HG03460 (cell line): ENCODE results near the gene EGR2.
"Not testable (repeated sequence)": the region's sequence is repeated elsewhere in the genome, so short reads cannot be mapped to it uniquely, and the experiment has no call there.

Source experiments
- ATAC-seq: cut with Tn5 transposase; IDR thresholded peaks from one replicate; pipeline ENCODE4 v1.9.1; 2021; ENCODE audit not compliant: unreplicated experiment

The EGR2 gene

DNA sequence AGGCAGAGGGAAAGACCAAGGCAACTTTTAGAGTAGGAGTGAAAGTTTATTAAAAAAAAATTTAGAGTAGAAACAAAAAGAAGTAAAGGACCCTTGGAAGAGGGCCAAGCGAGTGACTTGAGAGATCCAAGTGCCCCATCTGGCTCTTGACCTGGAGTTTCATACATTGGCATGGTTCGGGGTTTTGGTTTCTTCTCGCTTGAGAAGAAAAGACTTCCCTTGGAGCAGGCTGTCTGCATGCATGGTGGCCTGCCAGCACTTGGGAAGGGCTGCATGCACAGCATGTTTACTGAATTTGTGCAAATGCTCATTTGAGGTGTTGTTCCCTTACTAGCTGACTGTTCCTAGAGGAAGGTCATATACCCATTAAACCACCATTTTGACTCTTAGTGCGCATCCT is 20.4 kb downstream of the EGR2 start:
- no peak for ATAC-seq

DNA sequence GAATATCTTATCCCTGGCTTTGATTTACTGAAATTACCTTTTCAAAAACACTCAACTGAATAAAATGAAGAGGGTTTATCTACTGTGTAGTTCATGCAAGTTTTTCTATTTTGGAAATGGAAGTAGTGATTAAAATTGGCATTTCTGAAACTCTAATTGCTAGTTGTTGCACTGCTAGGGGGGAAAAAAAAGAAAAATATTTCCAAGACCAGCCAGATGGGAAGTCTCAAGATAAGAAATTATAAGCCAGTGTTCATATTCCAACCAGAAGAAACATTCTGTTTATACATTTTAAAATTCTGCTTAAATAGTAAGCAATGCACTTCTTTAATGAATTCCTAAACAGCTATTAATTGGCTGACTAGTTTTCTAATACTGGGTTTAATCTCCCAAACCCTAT is 21.1 kb downstream of the EGR2 start:
- no peak for ATAC-seq

DNA sequence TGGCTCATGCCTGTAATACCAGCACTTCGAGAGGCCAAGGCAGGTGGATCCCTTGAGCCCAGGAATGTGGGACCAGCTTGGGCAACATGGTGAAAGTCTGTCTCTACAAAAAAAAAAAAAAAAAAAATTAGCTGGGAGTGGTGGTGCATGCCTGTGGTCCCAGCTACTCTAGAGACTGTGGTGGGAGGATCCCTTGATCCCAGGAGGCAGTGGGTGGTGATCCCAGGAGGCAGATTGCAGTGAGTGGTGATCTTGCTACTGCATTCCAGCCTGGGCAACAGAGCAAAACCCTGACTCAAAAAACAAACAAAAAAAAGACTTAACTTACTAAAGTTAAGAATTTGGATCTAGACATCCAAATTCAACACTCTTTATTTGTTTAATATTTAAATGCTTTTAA is 21.9 kb downstream of the EGR2 start:
- no peak for ATAC-seq

DNA sequence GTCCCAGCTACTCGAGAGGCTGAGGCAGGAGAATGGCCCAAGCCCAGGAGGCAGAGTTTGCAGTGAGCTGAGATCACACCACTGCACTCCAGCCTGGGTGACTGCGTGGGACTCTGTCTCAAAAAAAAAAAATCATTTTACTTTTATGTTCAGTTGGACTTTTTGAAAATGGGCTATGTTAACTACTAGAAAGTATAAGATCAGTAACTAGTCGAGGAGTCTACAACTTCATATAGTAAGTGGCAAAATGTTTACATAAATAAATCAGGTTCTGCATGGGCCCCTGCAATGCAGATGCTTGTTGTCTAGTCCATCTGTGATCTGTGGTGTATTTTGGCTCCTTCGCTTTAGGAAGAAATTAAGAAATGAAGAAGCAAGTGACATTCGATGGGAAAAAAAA is 23.9 kb downstream of the EGR2 start:
- ATAC-seq = no peak

DNA sequence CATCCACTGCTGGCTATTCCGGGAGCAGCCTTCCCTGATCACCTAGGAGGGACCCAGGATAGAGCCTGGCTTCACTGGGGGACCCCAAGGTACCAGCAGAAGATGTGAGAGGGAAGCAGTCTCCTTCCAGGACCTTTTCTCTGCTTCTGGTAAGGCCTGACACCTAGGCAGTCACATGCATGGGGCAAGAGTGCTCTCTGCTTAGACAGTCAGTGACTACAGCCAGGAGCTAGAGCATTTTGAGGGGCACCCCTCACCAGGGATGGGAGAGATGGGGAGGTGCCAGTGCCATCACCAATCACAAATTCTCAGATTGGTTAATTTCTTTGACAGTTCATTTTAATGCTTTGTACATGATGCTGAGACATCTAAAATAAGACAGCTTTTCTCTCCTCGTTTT is 25.6 kb downstream of the EGR2 start:
- ATAC-seq = no peak

DNA sequence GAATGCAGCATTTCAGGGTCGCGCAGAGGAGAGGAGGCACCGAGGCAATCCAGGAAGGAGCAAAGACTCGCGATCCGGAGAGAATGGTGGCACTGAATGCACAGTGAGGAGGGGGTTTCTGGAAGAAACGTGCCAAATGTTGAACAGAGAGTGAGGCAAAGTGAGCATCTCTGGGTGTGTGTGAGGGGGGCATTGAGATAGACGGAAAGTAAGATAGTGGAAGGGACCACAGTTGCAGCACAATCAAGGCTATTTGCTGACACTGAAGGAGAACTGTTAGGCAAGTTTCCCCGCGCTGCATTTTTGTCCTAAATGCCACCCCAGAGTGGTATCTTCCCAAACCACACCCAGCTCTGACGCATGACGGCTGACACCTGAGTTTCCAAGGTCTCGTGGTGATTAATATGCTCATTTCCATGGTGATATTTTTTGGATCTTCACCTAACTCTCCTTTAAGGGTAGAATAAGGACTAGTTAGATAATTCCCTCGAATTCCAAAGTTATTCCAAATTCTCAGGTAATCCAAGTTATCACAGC is 26.1 kb downstream of the EGR2 start:
- no peak for ATAC-seq

DNA sequence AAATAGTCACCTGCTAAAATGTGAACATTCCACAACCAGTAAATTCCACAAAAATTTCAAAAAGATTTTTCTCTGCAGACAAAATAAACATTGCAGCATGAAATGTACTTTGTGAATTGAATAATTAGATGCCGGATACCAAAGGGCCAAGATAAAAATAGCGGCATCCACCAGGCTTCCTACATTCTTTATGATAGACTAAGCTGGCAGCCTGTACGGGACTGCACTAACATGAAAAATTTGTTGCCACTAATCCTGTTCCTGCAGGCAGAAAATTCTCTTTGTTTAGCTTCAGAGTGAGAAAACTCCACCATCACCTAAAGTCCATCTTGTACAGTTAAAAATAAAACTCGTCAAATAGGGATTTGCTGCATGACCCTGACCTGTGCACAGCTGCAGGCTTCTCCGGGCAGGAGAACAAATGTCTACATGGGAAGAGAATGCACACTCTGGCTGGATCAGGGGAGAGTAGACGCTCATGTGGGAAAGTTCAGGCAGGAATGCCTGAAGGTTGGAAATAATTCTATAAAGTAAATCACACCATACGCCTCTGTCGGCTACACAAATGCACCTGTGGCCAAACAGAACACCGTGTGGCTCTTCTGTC is 27.2 kb downstream of the EGR2 start:
- no peak for ATAC-seq

DNA sequence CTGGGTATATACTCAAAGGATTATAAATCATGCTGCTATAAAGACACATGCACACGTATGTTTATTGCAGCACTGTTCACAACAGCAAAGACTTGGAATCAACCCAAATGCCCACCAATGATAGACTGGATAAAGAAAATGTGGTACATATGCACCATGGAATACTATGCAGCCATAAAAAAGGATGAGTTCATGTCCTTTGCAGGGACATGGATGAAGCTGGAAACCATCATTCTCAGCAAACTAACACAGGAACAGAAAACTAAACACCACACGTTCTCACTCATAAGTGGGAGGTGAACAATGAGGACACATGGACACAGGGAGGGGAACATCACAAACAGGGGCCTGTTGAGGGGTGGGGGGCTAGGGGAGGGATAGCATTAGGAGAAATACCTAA is 27.9 kb downstream of the EGR2 start:
- ATAC-seq = not testable (repeated sequence)

DNA sequence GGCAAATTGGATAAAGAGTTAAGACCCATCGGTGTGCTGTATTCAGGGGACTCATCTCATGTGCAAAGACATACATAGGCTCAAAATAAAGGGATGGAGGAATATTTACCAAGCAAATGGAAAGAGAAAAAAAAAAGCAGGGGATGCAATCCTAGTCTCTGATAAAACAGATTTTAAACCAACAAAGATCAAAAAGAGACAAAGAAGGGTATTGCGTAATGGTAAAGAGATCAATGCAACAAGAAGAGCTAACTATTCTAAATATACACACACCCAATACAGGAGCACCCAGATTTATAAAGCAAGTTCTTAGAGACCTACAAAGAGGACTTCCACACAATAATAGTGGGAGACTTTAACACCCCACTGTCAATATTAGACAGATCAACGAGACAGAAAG is 31.6 kb downstream of the EGR2 start:
- ATAC-seq = not testable (repeated sequence)

DNA sequence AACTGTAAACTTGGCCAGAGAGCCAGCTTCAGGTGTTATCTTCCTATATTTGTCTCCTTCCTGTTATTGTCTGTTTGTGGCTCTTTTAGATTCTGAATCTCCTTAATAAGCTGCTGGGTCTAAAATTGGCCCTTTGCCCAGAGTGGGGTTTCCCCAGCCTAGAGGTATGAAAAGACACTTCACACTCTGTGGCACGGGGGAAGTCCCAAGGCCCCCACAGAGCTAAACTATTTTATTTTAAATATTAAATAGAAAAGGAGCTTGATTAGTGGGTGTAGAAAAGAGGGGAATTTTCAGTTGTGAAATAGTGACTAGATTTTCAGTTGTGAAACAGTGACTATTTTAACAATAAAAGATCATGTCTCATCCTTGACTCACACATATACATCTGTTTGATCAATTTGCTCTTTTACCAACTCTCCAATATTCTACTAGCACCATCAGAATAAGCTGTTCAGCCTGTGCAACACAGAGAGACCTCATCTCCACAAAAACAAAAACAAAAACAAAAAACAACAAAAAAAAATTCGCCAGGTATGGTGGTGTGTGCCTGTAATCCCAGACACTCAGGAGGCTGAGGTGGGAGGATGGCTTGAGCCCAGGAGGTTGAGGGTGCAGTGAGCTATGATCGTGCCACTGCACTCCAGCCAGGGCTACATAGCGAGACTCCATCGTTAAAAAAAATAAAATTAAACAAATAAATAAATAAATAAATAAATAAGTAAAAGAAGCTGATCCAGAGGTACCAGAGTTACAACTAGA is 36.5 kb downstream of the EGR2 start:
- ATAC-seq = peak; percentile 96

DNA sequence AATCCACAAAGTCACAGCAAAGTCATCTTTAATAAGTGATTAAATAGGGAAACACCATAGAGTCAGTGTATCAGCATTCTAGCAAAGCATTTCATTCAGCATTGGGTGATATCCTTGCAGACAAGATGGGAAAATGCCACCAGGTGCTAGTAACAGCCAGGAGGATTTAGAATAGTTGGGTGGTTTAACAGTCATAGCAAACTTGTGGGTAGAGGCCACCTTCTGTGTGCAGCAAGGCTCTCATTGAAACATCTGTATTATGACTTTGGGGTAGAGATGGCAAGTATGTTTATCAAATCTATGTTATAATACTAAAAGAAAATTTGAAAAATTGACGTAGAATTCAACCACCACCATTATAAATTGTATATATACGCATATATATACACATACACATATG is 38.0 kb downstream of the EGR2 start:
- ATAC-seq = no peak

DNA sequence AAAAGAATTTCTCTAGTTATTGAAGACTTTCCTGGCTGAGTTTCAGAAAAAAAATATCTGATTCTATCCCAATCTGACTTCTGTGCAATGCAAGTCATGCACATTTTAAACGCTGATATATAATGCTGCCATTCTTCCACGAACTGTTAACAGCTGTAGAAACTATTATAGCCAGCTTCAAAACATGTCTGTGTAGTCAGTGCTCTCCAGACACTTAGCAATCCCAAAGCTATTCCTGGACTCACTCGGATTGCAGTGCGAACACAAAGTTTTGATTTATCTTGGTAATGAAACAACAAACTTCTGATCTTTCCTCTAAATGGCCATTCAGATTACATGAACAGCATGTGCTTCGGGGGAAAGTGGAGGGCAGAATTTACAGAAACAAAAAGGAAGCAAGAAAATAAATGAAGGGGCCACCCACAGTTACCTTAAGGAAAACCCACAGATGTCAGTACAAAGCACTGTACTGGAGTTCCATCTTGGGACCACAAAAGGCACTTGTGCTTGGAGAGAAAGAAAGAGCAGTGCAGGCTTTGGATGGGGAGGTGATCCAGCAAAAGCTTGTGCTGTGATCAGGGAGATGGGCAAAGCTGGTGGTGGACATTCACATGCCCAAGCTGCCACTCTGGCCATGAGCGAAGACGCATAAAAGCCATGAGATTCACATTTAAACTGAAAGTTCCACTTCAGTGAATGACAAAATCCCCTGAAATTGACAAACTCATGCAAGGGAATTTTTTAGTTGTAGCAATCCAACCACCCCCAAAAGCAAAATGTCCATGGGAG is 43.8 kb downstream of the EGR2 start:
- no peak for ATAC-seq

DNA sequence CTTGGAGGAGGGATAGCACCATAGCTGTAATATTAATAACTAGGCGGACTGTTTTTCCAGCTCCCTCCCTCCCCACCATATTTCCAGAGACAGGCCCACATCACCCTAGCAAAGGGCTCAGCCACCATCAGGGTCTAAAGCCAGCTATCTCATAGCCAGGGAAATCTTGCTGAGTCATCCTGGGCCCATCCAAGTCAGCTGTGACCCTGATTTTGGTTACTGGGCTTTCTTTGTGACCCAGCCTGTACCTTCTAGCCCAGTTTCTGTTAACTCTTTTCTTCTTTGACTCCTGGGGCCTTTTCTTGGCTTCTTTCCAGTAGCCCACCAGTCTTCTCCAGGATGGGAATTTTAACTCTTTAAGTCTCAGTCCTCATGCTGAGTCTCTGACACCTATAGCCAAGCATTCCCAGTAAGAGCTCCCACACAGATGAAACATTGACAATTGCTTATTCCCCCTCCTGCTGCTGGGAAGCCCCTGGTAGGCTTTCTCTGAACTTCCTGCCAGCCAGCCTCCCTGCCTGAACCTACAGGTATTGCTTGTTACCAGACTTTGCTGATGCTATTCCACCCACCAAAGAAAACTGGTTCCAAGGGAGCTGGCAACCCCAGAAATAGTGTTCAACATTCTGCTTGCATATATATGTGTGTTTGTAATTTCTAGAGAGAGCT is 46.5 kb downstream of the EGR2 start:
- peak; percentile 62 for ATAC-seq

DNA sequence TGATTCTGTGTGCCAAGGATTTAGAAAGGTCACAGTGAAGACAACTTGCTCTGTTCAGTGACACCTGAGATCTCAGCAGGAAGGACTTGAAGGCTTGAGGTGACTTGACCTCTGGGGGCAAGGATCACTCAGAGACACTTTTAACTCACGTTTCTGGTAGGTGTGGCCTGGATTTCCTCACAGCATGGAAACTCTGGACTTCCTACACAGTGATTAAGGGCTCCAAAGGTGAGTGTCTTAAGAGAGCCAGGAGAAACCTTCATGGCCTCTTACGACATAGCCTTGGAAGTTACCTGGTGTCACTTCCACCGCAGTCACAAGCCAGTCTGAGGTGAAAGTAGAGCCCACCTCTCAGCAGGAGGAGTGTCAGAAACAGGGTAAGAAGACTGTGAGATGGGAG is 49.8 kb downstream of the EGR2 start:
- no peak for ATAC-seq

DNA sequence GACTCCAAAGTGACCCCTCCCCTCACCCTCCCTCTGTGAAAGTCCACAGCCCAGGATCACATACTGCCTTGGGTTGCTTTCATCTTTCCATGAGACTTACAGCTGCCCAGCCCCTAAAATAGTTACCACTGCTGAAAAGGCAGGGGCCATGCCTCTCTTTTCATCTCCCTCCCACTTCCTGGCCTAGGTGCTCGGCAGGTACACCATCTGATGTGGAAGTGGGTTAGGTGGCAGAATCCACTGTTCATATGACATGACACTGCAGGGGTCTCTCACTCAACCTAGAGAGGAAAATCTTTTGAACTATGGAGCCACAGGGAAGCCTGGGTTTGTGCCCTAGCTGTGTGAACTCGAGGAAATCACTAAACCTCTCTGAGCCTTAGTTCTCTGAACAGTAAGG is 50.4 kb downstream of the EGR2 start:
- ATAC-seq = no peak

DNA sequence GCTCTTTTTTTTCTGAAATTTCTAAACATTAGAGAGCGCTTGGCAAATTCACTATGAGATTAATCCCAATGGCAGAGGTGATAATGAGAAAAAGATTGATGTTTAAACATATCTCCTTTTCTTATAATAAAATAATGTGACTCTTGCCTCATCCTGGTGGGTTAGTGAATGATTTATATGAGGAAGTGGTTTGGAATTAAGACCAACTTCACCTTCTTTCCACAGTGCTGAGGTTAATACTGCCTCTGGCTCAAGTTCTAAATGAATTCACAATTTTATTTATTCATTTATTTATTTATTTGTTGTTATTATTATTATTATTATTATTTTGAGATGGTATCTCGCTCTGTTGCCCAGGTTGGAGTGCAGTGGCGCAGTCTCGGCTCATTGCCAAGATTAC is 52.2 kb downstream of the EGR2 start:
- no peak for ATAC-seq

DNA sequence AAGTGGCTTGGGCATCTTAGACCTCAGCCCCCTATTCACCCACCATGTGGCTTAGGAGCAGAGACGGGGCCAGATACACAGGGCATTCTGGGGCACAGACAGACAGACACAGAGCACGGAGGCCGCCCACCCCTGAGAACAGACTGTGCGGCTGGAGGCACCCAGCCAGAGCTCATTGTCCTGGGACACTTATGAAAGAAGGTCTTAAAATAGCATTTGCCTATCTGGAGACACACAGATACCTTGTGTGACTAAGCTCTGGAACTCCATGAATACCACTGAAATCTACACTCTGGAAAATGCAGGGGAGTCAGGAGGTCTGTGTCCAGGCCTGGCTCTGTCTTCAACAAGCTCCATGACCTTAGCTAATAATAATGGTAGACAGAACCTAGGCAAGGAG is 53.0 kb downstream of the EGR2 start:
- ATAC-seq = no peak
